C4-2B (cell line): ENCODE results near the gene WDR47.

Experiments used
- CTCF ChIP-seq: fragments of 450-650 bp; conservative IDR thresholded peaks from 2 replicates; pipeline ENCODE4 v1.5.1; 2017; ENCODE audit warnings: mild to moderate bottlenecking
- ZFX ChIP-seq: fragments of 450-650 bp; IDR thresholded peaks from 2 replicates; pipeline ENCODE4 v1.6.1; 2017

GRCh38 chr1:108949044-108949443 is 92.9 kb downstream of the WDR47 start:
- no peak for TF ChIP-seq ZFX
- no peak for TF ChIP-seq CTCF
